Adrenal gland (tissue), 12 donors: ENCODE results near the gene MAST4. TPM values are rescaled to one million over a fixed set of nuclear protein-coding genes. Genes with fewer than 3 reads are reported as not detected.

Experiments
- DNase-seq, 7 donors: peaks; one replicate each; pipeline ENCODE4 v3.0.0-alpha.2; 2019 to 2020
- H3K27ac ChIP-seq, 5 donors: fragments of 200-600 bp; sonication (generic) in 4 of 5; 1 replicate in 3 of 5; 2 replicates in 2 of 5; pipeline versions ENCODE4 v1.5.1 to v1.8.0; 2016 to 2020; ENCODE audit warnings: mild to moderate bottlenecking in 1 of 5
- H3K27me3 ChIP-seq: fragments of 200-600 bp; 2 replicates; pipeline ENCODE4 v1.8.0; 2021
- H3K36me3 ChIP-seq, 2 donors: fragments of 200-600 bp; replicated peaks in 1 of 2; 1 replicate in 1 of 2; 2 replicates in 1 of 2; pipeline versions ENCODE4 v1.5.1 to v1.8.0; 2018 to 2022
- H3K4me1 ChIP-seq, 2 donors: fragments of 200-600 bp; replicated peaks in 1 of 2; 1 replicate in 1 of 2; 2 replicates in 1 of 2; pipeline versions ENCODE4 v1.5.1 to v1.8.0; 2018 to 2021
- H3K4me3 ChIP-seq, 4 donors: fragments of 200-600 bp; sonication (generic) in 3 of 4; one replicate each; pipeline ENCODE4 v1.5.1; 2016 to 2018
- H3K9me3 ChIP-seq, 3 donors: fragments of 200-600 bp; sonication (generic) in 1 of 3; replicated peaks in 1 of 3; 1 replicate in 2 of 3; 2 replicates in 1 of 3; pipeline versions ENCODE4 v1.5.1 to v1.8.0; 2016 to 2021
- POLR2A ChIP-seq, 2 donors: fragments of 450-650 bp; IDR thresholded peaks; one replicate each; pipeline ENCODE4 v1.6.1; 2017; ENCODE audit warnings: antibody characterized with exemption in 2 of 2, mild to moderate bottlenecking in 2 of 2, moderate library complexity in 1 of 2
- WGBS, 4 donors: extraction: QIAGEN DNeasy Blood & Tissue Kit in 2 of 4; methylation state at CpG; one replicate each; pipeline versions ENCODE4 v1.1.5 to v1.1.7; 2013 to 2017; 5-methylcytosine and 5-hydroxymethylcytosine counted together
- intact Hi-C, 2 donors: fragments of 100-400 bp; cut with DNase I; formaldehyde crosslinking; loops; one replicate each; pipeline versions ENCODE4 v1.14.1 to v1.15.0; 2022 to 2023
- polyA plus RNA-seq, 3 donors: library from polyadenylated mRNA; stranded (reverse); fragments of 200-250 nt in 2 of 3; fragments of 350-450 nt in 1 of 3; fragmentation: Illumina TruSeq in 1 of 3; extraction: RNeasy Lipid Tissue Mini Kit (QIAGEN cat#74804) in 1 of 3; gene quantifications; one replicate each; pipeline ENCODE4 v1.2.3, GENCODE V29; 2013 to 2014
- total RNA-seq, 9 donors: library from RNA; depleted of rRNA in 4 of 9; stranded (reverse); fragments of >200 nt in 4 of 9; fragments of 120-200 nt in 1 of 9; fragmentation: NEBNext Ultra II Directional in 1 of 9; extraction: Animal tissue kit (Norgen Biotek cat#: 25700) in 1 of 9; gene quantifications; one replicate each; pipeline versions ENCODE4 v1.1.0 to v1.2.4, GENCODE V29; 2013 to 2023
- TF ChIP-seq, protein P1 (sequence below), 6 experiments: fragments of 450-650 bp in 4 of 6; fragments of 200-600 bp in 2 of 6; sonication (generic) in 1 of 6; IDR thresholded peaks; 1 replicate in 5 of 6; 2 replicates in 1 of 6; pipeline versions ENCODE4 v1.5.1 to v1.8.0; 2016 to 2021; ENCODE audit warnings: antibody characterized with exemption in 6 of 6, mild to moderate bottlenecking in 2 of 6, moderate library complexity in 1 of 6
- donor health status: healthy with polysubstance abuse.
- donor health status: Bipolar disorder and iron deficiency.
- donor health status: DM: yes; HTN: yes; CAD: no.
- donor health status: DM: no; HTN: no; CAD: no.
- donor health status: DM: no; HTN: no; CAD: no.
- donor health status: DM: yes; HTN: yes; CAD: no.

The MAST4 gene
- total and polyA plus RNA-seq, 12 donors = 12.3 to 95.0 (median 42.8) TPM

DNA sequence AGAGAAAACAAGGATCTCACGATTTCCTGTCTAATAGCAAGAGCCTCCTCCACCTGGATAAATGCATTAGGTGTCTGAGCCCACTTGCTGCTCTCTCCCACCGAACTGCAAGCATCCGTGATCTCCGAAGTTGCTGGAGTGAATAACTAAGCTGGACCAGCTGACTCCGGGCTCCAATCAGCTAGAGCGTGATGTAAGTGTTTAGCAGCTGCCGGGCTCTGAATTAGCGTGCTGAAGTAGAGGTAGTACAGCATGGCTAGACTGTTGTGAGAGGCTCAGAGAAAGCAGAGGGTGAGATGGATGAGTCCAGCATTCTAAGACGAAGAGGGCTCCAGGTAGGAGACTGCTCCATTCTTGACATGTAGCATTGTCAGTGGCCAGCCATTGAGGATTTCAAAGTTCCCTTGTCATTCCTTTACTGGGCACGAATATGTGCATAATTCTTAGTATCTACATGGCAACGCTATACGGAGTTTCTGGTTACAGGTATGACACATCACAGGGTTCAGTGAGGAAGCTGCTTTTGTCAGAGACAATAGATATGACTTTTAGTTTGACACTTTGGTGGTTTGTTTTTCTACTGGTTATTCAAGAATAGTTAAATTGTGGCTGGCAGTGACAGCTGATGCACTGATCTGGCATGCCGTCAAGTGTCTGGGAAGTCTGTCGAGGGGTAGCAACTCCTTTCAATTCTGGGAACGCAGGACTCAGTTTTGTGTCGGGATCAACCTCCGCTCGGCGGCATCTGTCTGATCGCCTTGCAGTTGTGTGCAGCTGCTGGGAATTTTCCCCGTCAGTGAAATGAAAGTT lies 232.6 kb downstream of the MAST4 start:
- no peak overlapping the region for H3K27ac ChIP-seq
- peaks cover 4 to 10% of the 10 kb centered on the region in 2 donors for H3K4me1 ChIP-seq
- intact Hi-C loops = no loop called here
- DNase-seq = peak; percentile 33 to 77 (median 64)
- no peak for TF ChIP-seq POLR2A (IDR thresholded peaks at IDR 0.05)
- TF ChIP-seq, protein P1, sequence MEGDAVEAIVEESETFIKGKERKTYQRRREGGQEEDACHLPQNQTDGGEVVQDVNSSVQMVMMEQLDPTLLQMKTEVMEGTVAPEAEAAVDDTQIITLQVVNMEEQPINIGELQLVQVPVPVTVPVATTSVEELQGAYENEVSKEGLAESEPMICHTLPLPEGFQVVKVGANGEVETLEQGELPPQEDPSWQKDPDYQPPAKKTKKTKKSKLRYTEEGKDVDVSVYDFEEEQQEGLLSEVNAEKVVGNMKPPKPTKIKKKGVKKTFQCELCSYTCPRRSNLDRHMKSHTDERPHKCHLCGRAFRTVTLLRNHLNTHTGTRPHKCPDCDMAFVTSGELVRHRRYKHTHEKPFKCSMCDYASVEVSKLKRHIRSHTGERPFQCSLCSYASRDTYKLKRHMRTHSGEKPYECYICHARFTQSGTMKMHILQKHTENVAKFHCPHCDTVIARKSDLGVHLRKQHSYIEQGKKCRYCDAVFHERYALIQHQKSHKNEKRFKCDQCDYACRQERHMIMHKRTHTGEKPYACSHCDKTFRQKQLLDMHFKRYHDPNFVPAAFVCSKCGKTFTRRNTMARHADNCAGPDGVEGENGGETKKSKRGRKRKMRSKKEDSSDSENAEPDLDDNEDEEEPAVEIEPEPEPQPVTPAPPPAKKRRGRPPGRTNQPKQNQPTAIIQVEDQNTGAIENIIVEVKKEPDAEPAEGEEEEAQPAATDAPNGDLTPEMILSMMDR (IDR thresholded peaks at IDR 0.05) = no peak
- H3K27me3 ChIP-seq = no peaks in the 10 kb centered on the region
- H3K9me3 ChIP-seq = no peaks in the 10 kb centered on the region
- 13 to 19% (median 17%) methylated on average over 20 to 21 of the region's 21 CpGs for WGBS, 4 donors
- H3K4me3 ChIP-seq = peak overlapping the region in 1 of 4 donors; percentile 37
- no peaks in the 10 kb centered on the region for H3K36me3 ChIP-seq

DNA sequence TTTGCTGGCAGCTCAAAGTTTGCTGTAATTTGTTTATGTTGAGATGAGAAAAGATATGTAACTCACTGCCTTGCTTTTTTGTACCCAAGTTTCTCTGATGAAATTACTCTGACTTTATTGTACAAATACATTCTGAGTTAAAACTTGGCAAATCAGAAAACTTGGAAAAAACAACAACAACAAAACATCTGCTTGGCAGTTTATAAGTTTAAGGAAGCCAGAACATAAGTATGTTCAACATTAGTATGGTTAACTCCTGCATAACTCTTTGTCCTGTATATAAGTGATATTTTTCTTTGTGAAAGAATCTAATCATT lies 233.1 kb downstream of the MAST4 start:
- TF ChIP-seq, protein P1 (IDR thresholded peaks at IDR 0.05) = no peak
- TF ChIP-seq POLR2A (IDR thresholded peaks at IDR 0.05) = no peak
- Histone ChIP-seq H3K9me3 (no peaks in the 10 kb centered on the region), H3K4me1 (peaks cover 4 to 10% of the 10 kb centered on the region in 2 donors), H3K27ac (no peak overlapping the region), H3K27me3 (no peaks in the 10 kb centered on the region), H3K36me3 (no peaks in the 10 kb centered on the region), H3K4me3 (peak overlapping the region in 1 of 4 donors; percentile 37)
- intact Hi-C loops = no loop called here
- DNase-seq = no peak

DNA sequence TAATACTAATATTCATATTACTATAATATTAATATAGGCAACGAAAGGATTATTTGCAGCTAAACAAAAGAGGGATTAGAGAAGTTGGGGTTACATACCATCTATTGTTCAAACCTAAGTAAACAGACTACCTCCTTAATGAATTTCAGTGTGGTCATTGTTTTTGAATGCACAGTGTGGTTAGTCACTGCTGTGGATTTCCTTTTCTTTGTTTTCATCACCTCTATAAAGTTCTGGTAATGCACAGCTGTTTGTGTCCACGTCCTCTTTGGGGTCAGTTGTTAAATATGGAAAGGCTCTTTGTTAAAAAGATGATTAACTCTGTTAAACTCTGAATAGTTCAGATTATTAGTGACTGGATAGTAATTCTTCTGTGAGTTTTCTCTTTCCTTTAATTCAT lies 233.6 kb downstream of the MAST4 start:
- Histone ChIP-seq H3K9me3 (no peaks in the 10 kb centered on the region), H3K36me3 (no peaks in the 10 kb centered on the region), H3K4me3 (no peak overlapping the region), H3K27ac (no peak overlapping the region), H3K4me1 (peaks cover 4 to 10% of the 10 kb centered on the region in 2 donors), H3K27me3 (no peaks in the 10 kb centered on the region)
- intact Hi-C loops = no loop called here
- 28 to 69% (median 59%) methylated on average over 2 of the region's 2 CpGs for WGBS, 4 donors
- TF ChIP-seq, protein P1 (IDR thresholded peaks at IDR 0.05) = no peak
- no peak for TF ChIP-seq POLR2A (IDR thresholded peaks at IDR 0.05)
- no peak for DNase-seq

DNA sequence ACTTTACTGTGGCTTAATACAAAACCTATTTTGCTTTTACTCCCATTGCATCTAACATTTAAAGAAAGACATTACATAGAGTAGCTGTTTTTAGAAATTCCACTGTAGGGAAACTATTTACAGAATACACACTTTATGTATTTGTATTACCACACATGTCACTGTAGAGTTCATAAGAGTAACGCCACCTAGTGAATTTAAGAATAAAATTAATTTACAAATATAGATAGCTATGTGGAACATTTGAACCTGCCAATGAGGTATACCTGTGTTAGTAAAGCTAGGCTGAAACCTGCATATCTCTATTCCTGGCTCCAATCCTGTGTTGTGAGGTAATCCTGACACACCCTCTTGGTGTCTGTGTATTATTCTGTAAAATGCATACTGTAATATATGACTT lies 234.4 kb downstream of the MAST4 start:
- DNase-seq = no peak
- no peaks in the 10 kb centered on the region for H3K9me3 ChIP-seq
- WGBS, 4 donors = 30 to 55% (median 39%) methylated on average over 1 of the region's 1 CpG
- H3K4me3 ChIP-seq = no peak overlapping the region
- no peaks in the 10 kb centered on the region for H3K27me3 ChIP-seq
- intact Hi-C loops = no loop called here
- no peak overlapping the region for H3K27ac ChIP-seq
- H3K36me3 ChIP-seq = no peaks in the 10 kb centered on the region
- H3K4me1 ChIP-seq = peaks cover 4 to 10% of the 10 kb centered on the region in 2 donors
- TF ChIP-seq, protein P1 (IDR thresholded peaks at IDR 0.05) = no peak
- TF ChIP-seq POLR2A (IDR thresholded peaks at IDR 0.05) = no peak
